Glutamatergic neuron (in vitro differentiated cells): ENCODE data around the gene ZNF771. TPM values are rescaled to one million over a fixed set of nuclear protein-coding genes. Genes with fewer than 3 reads are reported as not detected.

Experiments
- DNase-seq: peaks from one replicate; pipeline ENCODE4 v3.0.0; 2022
- H3K27ac Mint-ChIP-seq: one replicate; pipeline ENCODE4 v1.8.0; 2020; ENCODE audit warnings: mild to moderate bottlenecking, mixed read lengths, inconsistent platforms; ENCODE audit not compliant: unreplicated experiment
- H3K27me3 Mint-ChIP-seq: one replicate; pipeline ENCODE4 v1.8.0; 2020; ENCODE audit warnings: mild to moderate bottlenecking, moderate library complexity, mixed read lengths, inconsistent platforms; ENCODE audit not compliant: unreplicated experiment
- H3K36me3 Mint-ChIP-seq: one replicate; pipeline ENCODE4 v1.8.0; 2020; ENCODE audit warnings: mild to moderate bottlenecking, mixed read lengths, inconsistent platforms; ENCODE audit not compliant: unreplicated experiment
- H3K4me1 Mint-ChIP-seq: one replicate; pipeline ENCODE4 v1.8.0; 2020; ENCODE audit warnings: mild to moderate bottlenecking, low read depth, mixed read lengths, inconsistent platforms; ENCODE audit not compliant: unreplicated experiment
- H3K4me3 Mint-ChIP-seq: one replicate; pipeline ENCODE4 v1.8.0; 2020; ENCODE audit warnings: mild to moderate bottlenecking, mixed read lengths, inconsistent platforms; ENCODE audit not compliant: unreplicated experiment
- H3K9me3 Mint-ChIP-seq: one replicate; pipeline ENCODE4 v1.8.0; 2020; ENCODE audit warnings: mild to moderate bottlenecking, moderate library complexity, mixed read lengths, inconsistent platforms; ENCODE audit not compliant: unreplicated experiment
- CTCF ChIP-seq: fragments of 200-600 bp; sonication (generic); IDR thresholded peaks from one replicate; pipeline ENCODE4 v1.5.0; 2021; ENCODE audit not compliant: partially characterized antibody, unreplicated experiment
- total RNA-seq: library from RNA; stranded (reverse); fragmentation: NEBNext Ultra II Directional; extraction: Animal tissue kit (Norgen Biotek cat#: 25700); gene quantifications from one replicate; pipeline ENCODE4 v1.2.1, GENCODE V29; 2021; ENCODE audit not compliant: unreplicated experiment

ZNF771 gene
- total RNA-seq, 1 donor from 2014 or later, result 7.8 TPM

GRCh38 chr16:30374538-30374937, 32.9 kb upstream of the ZNF771 start, which contains the start of gene MYL11:
TSS of gene MYL11 (plus strand) at chr16:30374802. CDS start at chr16:30374858, 56 bp downstream.
- H3K27ac Mint-ChIP-seq, result peak within 1 kb of the TSS; percentile 82
- H3K9me3 Mint-ChIP-seq, result peaks cover 25% of the 10 kb centered on the region
- peaks cover 23% of the 10 kb centered on the region for H3K4me1 Mint-ChIP-seq
- no peak within 1 kb of the TSS for H3K4me3 Mint-ChIP-seq
- TF ChIP-seq CTCF, result no peak
- DNase-seq, result no peak
- peaks cover 31% of the 10 kb centered on the region for H3K27me3 Mint-ChIP-seq
- peaks cover 3% of the 10 kb centered on the region for H3K36me3 Mint-ChIP-seq

- no peak for TF ChIP-seq CTCF
- H3K9me3 Mint-ChIP-seq, result peaks cover 24% of the 10 kb centered on the region
- no peak overlapping the region for H3K4me3 Mint-ChIP-seq
- H3K36me3 Mint-ChIP-seq, result peaks cover 4% of the 10 kb centered on the region
- H3K27ac Mint-ChIP-seq, result no peak overlapping the region
- peaks cover 28% of the 10 kb centered on the region for H3K27me3 Mint-ChIP-seq
- peaks cover 26% of the 10 kb centered on the region for H3K4me1 Mint-ChIP-seq
- no peak for DNase-seq
Observed at GRCh38 chr16:30375864-30376263, 31.5 kb upstream of the ZNF771 start.

- peaks cover 20% of the 10 kb centered on the region for H3K9me3 Mint-ChIP-seq
- DNase-seq, result no peak
- H3K36me3 Mint-ChIP-seq, result peaks cover 4% of the 10 kb centered on the region
- no peak for TF ChIP-seq CTCF
- peak overlapping the region; percentile 100 for H3K27ac Mint-ChIP-seq
- peaks cover 23% of the 10 kb centered on the region for H3K27me3 Mint-ChIP-seq
- no peak overlapping the region for H3K4me3 Mint-ChIP-seq
- peaks cover 22% of the 10 kb centered on the region for H3K4me1 Mint-ChIP-seq
Observed at GRCh38 chr16:30376461-30376902, 30.9 kb upstream of the ZNF771 start.

DNA sequence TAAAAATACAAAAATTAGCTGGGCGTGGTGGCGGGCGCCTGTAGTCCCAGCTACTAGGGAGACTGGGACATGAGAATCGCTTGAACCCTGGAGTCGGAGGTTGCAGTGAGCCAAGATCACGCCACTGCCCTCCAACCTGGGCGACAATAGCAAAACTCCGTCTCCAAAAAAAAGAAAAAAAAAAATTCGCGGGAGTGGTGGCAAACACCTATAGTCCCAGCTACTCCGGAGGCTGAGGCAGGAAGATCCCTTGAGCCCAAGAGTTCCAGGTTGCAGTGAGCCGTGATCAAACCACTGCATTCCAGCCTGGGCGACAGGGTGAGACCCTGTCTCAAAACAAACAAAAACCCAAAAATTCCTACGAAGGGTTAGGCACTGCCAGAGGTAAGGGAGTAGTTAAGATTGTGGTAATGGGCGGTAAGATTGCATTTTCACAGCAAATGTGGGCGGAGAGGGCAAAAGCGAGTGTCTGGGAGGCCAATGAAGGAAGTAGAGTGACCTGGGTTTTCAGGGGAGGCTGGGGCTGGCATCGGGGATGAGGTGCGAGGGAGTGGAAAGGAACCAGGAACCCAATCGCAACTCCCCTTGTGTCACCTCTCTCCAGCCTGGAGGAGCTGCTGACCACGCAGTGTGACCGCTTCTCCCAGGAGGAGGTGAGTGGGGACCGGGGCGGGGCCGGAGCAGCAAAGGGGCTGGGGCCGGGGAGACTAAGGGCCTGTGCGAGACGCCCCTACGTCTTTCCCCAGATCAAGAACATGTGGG, 30.2 kb upstream of the ZNF771 start:
- H3K36me3 Mint-ChIP-seq, result peaks cover 4% of the 10 kb centered on the region
- no peak for DNase-seq

More for the DNA sequence above, 30.2 kb upstream of the ZNF771 start:
- Mint-ChIP-seq H3K27ac (peak overlapping the region; percentile 100), H3K4me3 (peak overlapping the region; percentile 97), H3K27me3 (peaks cover 18% of the 10 kb centered on the region), H3K4me1 (peaks cover 15% of the 10 kb centered on the region), H3K9me3 (peaks cover 16% of the 10 kb centered on the region)
- no peak for TF ChIP-seq CTCF
